ENCODE results near the gene SUSD1.
"Not testable (repeated sequence)": the region's sequence is repeated elsewhere in the genome, so short reads cannot be mapped to it uniquely, and the experiment has no call there.

SUSD1 gene

DNA sequence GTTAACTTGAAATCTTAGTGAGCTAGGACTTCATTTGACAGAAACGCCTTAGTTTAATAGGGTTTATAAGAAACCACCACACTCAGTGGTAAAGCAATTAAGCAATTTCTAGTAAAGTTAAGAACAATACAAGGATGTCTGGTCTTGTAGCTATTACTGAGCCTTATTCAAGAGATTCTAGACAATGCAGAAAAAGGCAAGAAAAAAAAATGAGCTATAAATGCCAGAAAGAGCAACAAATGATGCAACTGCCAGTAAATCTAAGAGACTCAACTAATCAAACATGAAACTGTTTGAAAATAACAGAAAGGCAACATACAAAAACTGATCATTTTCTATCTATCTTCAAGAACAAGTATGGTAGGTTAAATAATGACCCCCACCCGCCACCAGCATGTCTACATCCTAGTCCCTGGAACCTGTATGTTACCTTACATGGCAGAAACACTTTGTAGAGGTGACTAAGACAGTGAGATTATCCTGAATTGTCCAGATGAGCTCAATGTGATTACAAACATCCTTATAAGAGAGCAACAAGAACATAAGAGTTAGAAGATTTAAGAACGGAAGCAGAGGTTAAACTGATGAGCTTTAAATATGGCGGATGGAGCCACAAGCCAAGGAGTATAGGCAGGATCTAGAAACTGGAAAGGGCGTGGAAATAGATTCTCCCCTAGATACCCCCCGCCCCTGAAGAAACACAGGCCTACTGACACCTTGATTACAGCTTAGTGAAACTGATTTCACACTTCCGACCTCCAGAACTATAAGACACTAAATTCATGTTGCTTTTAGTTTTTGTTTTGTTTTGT is 93.0 kb downstream of the SUSD1 start:
- Mint-ChIP-seq H3K4me1 (ENCODE audit: low read depth) (peaks cover 2% of the 10 kb centered on the region), H3K27ac (no peak overlapping the region), H3K9me3 (no peaks in the 10 kb centered on the region), H3K36me3 (ENCODE audit: low read depth) (peaks cover 13% of the 10 kb centered on the region), H3K27me3 (no peaks in the 10 kb centered on the region), H3K4me3 (no peak overlapping the region)

DNA sequence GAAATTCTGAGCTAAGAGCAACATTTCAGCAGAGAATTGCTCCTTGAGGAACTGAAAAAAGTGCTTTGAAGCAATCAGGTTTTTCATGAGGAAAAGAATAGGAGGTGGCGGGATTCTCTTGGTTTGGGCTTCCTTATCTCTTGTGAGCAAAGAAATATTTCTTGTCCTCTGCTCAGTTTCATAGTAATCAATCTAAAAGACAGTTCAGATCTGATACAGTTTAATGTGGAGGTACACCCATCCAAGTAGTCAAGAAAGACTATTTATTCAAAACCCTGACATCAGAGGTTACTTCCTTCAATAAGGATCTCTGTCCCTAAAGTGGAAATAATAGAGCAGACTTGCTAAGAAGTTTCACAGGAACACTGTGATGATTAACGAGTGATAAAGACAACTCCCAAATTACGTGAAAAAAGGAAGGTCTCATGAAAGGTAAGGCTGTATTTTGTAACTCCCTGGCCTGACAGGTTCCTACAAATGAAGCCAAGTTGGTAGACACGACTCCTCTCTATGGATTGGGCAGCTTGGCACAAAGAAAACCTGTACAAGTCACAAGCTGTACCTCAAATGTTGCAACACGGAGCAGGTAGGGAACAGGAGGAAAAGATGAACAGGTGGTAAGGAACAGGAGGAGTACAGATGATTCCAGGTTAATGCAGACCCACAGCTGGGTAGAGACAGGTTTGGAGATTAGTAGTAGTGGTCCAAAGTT is 94.1 kb downstream of the SUSD1 start:
- Mint-ChIP-seq H3K4me1 (ENCODE audit: low read depth) (peaks cover 13% of the 10 kb centered on the region), H3K9me3 (no peaks in the 10 kb centered on the region), H3K4me3 (no peak overlapping the region), H3K27ac (no peak overlapping the region), H3K27me3 (no peaks in the 10 kb centered on the region), H3K36me3 (ENCODE audit: low read depth) (peaks cover 18% of the 10 kb centered on the region)

DNA sequence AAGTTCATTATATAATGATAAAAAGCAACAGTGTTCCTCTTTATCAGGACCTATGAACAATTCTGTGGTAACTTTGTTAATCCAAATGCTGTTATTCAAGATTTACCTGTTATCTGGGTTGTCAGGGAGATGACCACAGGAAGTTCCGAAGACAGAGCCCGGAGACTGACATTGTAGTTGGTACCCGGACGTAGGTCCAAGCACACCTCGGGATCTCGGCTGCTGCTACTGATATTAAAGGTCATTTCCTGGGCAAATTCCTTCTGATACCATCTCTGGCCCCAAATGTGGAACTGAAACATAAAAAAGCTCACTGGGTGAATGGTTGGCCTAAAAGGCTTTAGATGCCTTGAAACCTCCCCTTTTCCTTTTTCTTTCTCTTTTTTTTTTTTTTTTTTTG is 96.7 kb downstream of the SUSD1 start:
- H3K9me3 Mint-ChIP-seq: no peaks in the 10 kb centered on the region

DNA sequence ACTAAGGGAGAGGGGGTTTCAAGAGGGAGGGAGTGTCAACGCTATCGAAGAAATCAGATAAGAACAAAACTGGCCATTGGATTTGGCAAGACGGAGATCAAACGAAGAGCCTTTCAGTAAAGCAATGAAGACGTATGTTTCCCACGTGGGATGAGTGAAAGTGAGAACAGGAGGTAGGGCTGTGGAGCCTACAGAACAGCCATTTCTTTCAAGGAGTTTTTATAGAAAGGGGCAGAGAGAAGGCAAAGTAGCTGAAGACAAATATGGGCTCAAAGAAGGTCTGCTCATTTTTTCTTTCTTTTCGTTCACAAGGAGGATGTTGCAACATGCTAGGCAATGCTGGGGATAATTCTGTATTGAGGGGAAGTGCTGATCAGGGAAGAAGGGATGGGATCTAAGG is 98.3 kb downstream of the SUSD1 start:
- Mint-ChIP-seq H3K27ac (peak overlapping the region; percentile 8), H3K4me3 (peak overlapping the region; percentile 17), H3K9me3 (no peaks in the 10 kb centered on the region), H3K36me3 (ENCODE audit: low read depth) (peaks cover 21% of the 10 kb centered on the region), H3K4me1 (ENCODE audit: low read depth) (peaks cover 38% of the 10 kb centered on the region), H3K27me3 (no peaks in the 10 kb centered on the region)

More for the DNA sequence above, 96.7 kb downstream of the SUSD1 start:
- Mint-ChIP-seq H3K4me3 (no peak overlapping the region), H3K4me1 (ENCODE audit: low read depth) (peaks cover 33% of the 10 kb centered on the region), H3K36me3 (ENCODE audit: low read depth) (peaks cover 27% of the 10 kb centered on the region), H3K27ac (no peak overlapping the region), H3K27me3 (no peaks in the 10 kb centered on the region)

DNA sequence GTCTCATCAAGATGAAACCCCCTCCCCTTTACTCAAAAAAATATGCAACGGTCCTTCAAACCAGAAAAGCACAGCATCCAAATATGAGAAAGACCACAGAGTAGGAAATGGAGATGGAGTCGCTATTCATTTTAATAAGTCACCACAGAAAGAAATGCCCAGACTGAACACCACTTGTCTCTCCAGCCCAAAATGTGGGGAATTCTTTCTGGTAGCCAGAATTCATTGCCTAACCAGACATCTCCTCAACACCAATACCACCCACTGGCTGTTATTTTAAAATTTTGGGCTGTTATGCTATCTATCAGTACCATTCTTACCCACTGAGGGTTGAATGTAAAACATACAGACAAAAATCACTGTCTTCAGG is 100.1 kb downstream of the SUSD1 start:
- H3K27me3 Mint-ChIP-seq: no peaks in the 10 kb centered on the region
- peak overlapping the region; percentile 89 for H3K27ac Mint-ChIP-seq
- peaks cover 19% of the 10 kb centered on the region for H3K36me3 Mint-ChIP-seq (ENCODE audit: low read depth)
- H3K4me1 Mint-ChIP-seq (ENCODE audit: low read depth): peaks cover 47% of the 10 kb centered on the region
- H3K9me3 Mint-ChIP-seq: no peaks in the 10 kb centered on the region
- no peak overlapping the region for H3K4me3 Mint-ChIP-seq

DNA sequence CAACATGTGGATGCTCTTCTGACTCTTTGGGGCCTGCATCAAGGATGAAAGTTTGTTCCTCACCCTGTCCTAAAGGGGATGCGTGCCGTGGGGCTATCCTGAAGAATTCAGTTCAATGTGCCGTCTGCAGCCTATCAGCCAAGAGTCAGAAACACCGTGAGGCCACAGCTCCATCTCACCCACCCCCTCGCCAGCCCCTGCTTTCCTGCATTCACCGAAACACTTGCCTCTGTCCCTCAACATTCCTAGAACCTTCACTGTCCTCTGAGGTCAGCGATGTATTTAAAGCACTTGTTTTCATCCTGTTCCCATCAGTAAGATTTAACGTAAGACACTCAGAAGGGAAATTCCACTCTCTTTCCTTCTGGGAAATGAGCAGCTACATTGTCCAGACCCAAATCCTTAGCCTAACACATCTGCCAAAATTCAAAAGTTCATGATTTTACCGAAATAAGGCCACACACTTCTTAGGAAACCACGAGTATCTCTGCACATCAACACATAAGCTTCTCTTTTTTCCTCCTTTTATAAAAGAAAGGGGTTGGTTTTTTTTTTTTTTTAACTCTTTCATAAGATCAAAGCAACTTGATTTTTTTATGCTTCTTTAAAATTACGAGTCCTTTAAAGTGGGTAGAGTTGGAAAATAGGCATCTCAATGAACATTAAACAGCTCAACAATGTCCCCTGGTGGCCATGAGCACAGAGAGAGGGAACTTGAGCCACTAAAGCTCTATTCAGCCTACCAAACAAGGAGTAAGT is 100.7 kb downstream of the SUSD1 start:
- Mint-ChIP-seq H3K36me3 (ENCODE audit: low read depth) (peaks cover 19% of the 10 kb centered on the region), H3K27ac (peak overlapping the region; percentile 89), H3K4me1 (ENCODE audit: low read depth) (peaks cover 47% of the 10 kb centered on the region), H3K27me3 (no peaks in the 10 kb centered on the region), H3K4me3 (peak overlapping the region; percentile 47), H3K9me3 (no peaks in the 10 kb centered on the region)

DNA sequence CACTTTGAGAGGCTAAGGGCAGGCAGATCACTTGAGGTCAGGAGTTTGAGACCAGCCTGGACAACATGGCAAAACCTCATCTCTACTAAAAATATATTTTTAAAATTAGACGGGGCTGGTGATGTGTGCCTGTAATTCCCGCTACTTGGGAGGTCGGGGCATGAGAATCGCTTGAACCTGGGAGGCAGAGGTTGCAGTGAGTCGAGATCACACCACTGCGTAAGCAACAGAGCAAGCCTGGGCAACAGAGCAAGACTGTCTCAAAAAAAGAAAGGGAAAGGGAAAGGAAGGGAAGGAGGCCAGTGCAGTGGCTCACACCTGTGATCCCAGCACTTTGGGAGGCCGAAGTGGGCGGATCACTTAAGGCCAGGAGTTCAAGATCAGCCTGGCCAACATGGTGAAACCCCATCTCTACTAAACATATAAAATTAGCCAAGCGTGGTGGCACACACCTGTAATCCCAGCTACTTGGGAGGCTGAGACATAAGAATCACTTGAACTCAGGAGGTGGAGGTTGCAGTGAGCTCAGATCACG is 101.4 kb downstream of the SUSD1 start:
- not testable (repeated sequence) for H3K27me3 Mint-ChIP-seq, H3K9me3 Mint-ChIP-seq, H3K4me3 Mint-ChIP-seq
- peaks cover 19% of the 10 kb centered on the region for H3K36me3 Mint-ChIP-seq (ENCODE audit: low read depth)
- peak overlapping the region; percentile 89 for H3K27ac Mint-ChIP-seq
- H3K4me1 Mint-ChIP-seq (ENCODE audit: low read depth): peaks cover 47% of the 10 kb centered on the region

DNA sequence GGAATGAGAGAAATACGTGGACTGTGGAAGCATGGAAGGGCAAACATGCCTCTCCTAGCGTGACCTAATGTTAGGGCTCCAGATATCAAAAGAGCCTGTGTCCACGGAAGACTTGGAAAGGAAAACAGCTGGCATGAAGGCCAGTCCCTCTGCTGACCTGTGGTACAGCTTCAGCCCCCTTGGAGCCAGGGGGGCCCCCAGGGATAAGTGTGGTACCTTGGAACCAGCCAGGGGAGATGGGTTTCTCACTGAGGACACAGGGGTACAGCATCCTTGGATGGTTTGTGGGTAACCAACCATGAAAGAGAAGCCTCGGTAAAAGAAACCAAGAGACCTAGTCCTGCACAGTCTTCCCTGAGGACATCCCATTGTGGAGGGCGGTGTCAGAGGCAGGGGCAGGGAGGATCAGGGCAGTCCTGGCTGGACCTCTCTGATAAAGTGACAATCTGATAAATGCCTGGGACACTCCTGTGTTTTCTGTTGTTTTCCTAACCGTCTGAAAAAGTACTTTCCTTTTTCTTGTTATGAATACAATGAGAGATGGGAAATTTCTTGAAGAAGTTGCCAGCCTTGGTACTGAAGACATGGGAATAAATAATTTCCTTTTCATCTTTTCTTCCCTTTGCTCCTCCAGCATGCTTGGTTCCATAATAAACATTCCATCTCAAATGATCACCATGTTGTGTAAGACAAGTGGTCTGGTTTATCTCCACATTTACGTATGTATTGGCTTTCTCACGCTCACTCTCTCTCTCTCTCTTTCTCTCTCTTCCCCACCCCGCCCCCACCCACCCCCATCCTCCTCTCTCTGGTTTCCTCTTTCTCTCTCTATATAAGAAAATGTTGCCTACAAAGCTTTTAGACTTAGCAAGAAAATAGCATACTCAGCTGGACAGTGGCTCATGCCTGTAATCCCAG is 102.1 kb downstream of the SUSD1 start:
- peak overlapping the region; percentile 66 for H3K27ac Mint-ChIP-seq
- H3K36me3 Mint-ChIP-seq (ENCODE audit: low read depth): peaks cover 19% of the 10 kb centered on the region
- H3K9me3 Mint-ChIP-seq: no peaks in the 10 kb centered on the region
- no peaks in the 10 kb centered on the region for H3K27me3 Mint-ChIP-seq
- peaks cover 47% of the 10 kb centered on the region for H3K4me1 Mint-ChIP-seq (ENCODE audit: low read depth)
- no peak overlapping the region for H3K4me3 Mint-ChIP-seq

DNA sequence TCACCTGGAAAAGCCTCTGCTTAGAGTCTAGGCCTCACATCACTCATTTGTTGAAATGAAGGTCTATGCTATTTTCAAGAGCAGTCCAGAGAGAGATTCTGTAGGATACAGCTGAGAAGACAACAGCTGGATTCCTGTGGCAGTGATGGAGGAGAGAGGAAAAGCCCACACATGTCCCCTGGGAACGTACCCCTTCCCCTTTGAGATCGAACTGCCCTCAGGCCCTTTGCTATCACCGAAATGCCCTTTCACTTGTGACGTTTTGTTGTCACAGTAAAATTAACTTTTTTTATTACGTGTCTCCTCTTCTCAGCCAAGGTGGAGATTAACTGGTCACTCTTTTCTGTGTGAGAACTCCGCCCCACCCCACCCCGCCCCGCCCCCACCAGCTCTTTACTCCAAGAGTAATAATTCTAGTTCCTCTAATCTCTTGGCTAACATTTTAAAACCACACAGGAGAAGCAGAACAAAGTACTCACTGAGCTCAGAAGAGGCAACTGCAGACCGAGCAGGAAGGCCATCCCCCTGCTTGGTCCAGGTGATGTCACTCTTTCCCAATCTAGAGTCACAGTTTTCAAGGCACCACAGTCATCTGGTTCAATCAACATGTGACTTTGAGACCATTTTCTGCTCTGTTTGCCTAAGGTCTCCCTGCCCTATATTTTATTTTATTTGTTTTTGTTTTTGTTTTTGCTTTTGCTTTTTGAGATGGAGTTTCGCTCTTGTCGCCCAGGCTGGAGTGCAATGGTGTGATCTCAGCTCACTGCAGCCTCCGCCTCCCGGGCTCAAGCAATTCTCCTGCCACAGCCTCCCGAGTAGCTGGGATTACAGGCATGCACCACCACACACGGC is 105.6 kb downstream of the SUSD1 start:
- Mint-ChIP-seq H3K9me3 (no peaks in the 10 kb centered on the region), H3K27me3 (no peaks in the 10 kb centered on the region), H3K4me1 (ENCODE audit: low read depth) (peaks cover 25% of the 10 kb centered on the region), H3K27ac (no peak overlapping the region), H3K4me3 (no peak overlapping the region), H3K36me3 (ENCODE audit: low read depth) (peaks cover 8% of the 10 kb centered on the region)

DNA sequence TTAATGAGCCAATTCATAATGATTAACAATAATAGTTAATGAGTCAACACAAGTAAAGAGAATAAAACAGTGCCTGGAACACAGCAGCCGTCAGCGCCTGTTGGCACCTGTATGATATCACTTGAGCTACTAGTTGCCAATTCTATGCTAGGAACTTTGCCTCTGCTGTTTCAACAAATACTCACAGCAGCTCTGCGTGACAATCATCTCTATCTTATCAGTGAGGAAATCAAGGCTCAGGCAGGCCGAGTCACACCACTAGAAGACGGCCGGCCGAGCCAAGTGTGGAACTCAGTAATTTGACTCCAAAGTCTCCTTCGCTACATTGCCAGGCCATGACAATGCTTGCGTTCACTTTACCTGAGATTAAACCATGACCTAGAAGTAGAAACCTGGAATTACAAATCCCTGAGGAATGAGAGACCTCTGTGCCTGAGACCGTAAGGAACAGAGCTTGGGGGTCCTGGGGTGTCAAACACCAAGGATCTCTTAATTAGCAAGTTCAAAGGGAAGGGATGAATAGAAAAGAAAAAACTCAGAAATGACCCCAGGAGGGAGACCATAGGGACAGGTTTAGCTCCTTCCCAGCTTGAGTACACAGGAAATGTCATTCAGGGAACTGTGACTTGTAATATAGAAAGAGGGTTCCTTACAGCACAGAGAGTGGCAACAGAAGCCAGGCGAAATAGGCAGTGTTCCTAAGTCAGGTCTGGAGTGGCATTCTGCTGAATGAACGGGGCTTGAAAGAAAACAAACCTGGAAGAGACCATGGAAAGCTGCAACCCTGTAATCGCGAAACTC is 109.1 kb downstream of the SUSD1 start:
- H3K27ac Mint-ChIP-seq: no peak overlapping the region
- peaks cover 18% of the 10 kb centered on the region for H3K4me1 Mint-ChIP-seq (ENCODE audit: low read depth)
- no peaks in the 10 kb centered on the region for H3K27me3 Mint-ChIP-seq
- no peaks in the 10 kb centered on the region for H3K9me3 Mint-ChIP-seq
- peaks cover 11% of the 10 kb centered on the region for H3K36me3 Mint-ChIP-seq (ENCODE audit: low read depth)
- no peak overlapping the region for H3K4me3 Mint-ChIP-seq

DNA sequence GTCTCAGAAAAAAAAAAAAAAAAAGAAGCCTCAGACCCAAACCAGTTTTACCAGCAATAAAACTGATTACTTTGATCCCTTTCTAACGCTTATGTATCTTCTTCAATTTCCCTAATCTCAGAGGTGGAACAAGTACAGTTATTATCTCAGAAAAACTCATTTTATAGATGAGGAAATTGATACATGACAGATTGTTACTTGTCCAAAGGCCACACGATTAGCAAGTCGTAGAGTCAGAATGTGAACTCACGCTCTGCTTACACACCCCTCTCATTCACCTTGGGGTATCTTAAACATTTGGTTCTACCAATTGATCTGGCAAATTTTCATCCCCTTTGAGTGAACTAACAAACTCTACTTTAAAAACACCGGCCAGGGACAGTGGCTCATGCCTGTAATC is 110.2 kb downstream of the SUSD1 start:
- Mint-ChIP-seq H3K4me3 (no peak overlapping the region), H3K27ac (no peak overlapping the region), H3K4me1 (ENCODE audit: low read depth) (peaks cover 22% of the 10 kb centered on the region), H3K9me3 (no peaks in the 10 kb centered on the region), H3K36me3 (ENCODE audit: low read depth) (peaks cover 7% of the 10 kb centered on the region), H3K27me3 (no peaks in the 10 kb centered on the region)

DNA sequence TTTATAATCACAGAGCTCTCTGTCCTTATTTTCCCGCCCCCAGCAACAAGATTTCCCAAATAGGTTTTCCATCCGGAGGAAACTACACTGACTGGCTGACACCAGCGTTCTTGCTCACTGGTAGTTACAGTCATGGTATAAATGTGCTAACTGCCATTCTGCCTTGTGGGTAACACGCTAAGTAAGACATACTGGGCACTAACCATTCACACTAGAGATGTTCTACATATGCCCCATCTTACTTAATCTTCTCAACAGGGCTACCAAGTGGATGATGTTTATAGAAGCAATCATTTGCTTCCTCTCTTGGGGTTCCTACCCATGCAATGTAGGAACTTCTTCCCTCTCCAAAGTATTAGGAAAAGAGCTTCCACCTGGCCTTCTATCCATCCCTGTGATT is 111.5 kb downstream of the SUSD1 start:
- H3K27ac Mint-ChIP-seq: no peak overlapping the region
- no peak overlapping the region for H3K4me3 Mint-ChIP-seq
- peaks cover 12% of the 10 kb centered on the region for H3K36me3 Mint-ChIP-seq (ENCODE audit: low read depth)
- no peaks in the 10 kb centered on the region for H3K9me3 Mint-ChIP-seq
- peaks cover 30% of the 10 kb centered on the region for H3K4me1 Mint-ChIP-seq (ENCODE audit: low read depth)
- no peaks in the 10 kb centered on the region for H3K27me3 Mint-ChIP-seq

DNA sequence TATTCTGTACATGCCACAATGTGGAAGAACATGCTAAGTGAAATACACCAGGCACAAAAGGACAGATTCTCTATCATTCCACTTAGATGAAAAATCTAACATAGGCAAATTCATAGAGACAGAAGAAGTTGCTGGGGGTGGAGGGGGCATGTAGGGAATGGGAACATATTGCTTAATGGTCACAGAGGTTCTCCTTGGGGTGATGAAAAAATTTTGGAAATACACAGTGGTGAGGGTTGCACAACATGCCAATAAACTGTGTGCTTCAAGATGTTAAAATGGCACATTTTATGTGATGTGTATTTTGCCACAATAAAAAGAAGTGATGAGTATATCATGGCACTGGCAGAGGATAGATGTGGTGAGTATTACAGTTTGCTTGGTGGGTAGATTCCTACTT is 111.9 kb downstream of the SUSD1 start:
- H3K27ac Mint-ChIP-seq: no peak overlapping the region
- H3K4me1 Mint-ChIP-seq (ENCODE audit: low read depth): peaks cover 30% of the 10 kb centered on the region
- H3K4me3 Mint-ChIP-seq: no peak overlapping the region
- peaks cover 12% of the 10 kb centered on the region for H3K36me3 Mint-ChIP-seq (ENCODE audit: low read depth)
- H3K27me3 Mint-ChIP-seq: no peaks in the 10 kb centered on the region
- no peaks in the 10 kb centered on the region for H3K9me3 Mint-ChIP-seq
